ENCODE measurements around the gene CYP2W1.
"Not testable (repeated sequence)": the region's sequence is repeated elsewhere in the genome, so short reads cannot be mapped to it uniquely, and the experiment has no call there.

Gene CYP2W1

DNA sequence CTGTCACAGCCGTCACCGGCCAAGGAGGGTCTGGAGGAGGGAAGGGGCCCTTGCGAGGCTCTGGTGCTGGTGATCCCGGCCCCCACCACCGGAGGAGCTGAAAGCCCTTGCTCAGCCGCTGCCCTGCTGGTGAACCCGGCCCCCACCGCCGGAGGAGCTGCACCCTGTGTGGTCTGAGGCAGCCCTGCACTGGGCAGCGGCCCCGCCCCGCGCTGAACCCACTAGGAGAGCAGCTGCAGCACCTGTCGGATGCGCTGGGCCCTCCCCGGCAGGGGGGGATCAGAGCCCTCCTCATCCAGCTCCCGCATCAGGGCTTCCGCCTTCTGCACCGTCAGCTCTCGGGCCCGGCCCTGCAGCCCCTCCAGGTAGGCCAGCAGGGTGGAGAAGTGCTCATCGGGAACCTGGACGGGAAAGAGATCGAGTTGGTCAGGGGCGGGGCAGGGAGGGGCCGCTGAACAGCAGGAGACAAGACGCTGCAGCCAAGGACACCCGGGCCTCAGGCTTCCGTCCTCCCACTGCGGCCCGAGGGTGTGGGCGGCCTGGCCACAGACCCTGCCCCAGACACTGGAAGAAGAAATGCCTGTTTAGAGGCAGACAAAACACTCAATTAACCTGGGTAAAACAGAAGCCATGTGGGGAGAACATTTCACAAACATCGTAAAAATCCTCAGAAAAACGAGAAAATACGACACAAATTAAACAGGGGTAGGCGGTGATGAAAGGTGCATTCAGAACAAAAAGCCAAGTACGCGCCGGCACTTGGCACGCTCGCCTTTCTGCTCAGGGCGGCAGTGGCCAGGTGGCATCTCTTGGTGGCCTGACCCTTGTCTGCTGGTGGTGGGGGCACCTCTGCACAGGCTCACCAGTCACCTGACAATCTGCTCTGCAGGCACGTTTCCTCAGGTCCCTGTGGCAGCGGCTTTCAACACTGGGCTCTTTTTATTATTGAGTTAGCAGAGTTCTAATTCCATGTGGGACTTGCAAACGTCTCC lies 14.7 kb downstream of the CYP2W1 start:
- DNase-seq = no peak

DNA sequence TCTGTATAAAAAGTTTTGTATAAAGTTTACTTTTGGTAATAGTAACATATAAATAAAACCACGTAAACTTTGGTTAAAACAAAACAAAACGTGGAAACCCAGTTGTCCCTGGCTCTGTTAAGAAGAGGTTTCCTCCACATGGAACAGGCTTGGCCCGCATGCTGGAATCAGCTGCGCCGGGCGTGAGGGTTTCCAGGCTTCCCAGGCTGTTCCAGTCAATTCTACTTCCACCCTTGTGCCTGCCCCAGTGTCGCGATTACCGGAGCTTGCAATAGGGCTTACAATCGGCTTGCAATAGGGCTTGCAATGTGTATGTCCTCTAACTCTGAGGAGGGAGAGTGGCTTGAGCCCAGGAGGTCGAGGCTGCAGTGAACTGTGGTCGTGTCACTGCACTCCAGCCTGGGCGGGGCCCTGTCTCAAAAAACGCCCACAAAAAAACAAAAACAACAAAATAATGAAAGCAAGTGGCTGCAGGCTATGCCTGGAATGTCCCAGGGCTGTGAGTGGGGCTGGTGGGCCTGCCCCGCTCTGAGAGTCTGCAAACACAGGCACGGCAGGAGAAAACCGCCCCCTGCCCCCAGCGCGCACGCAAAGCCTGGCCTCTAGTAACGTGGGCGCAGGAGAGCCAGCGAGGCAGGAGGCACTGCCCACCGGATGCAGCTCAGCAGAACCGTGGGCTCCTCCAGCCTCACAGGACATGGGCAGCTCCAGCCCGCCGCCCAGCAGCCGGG lies 16.3 kb downstream of the CYP2W1 start:
- no peak for DNase-seq

DNA sequence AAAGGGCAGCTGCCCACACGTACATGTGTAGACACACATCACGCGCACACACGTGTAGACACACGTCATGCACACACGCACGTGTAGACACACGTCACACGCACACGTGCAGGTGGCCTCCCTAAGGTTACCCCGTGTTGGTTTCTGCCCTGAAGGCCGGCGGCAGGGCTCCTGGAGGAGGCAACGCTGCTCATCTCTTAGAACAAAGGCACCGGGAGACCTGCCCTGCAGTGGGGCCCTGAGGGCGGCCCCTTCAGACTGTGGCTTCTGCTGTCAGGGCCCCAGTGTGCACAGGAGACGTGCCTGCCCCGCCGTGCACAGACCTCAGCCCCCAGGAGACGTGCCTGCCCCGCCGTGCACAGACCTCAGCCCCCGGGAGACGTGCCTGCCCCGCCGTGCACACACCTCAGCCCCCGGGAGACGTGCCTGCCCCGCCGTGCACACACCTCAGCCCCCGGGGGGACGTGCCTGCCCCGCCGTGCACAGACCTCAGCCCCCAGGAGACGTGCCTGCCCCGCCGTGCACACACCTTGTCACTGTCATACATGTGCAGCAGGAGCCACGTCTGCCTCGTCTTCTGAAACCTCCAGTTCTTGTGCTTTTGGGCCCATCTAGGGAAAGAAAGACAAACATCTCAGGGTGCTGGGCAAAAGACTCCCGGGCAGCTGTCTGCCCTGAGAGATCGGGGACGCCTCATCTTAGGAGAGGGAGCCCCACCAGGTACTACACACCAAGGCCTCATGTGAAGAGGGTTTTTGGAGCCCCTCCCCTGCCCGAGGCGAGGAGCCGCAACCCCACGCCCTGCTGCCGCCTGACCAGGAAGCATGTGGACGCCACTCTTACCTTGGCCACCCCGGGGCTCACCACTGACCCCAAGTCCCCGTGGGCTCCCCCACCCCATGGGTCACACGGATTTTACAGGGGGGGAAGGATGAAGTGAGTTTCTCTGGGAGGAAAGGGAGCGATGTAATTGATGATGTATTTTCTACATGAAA lies 17.3 kb downstream of the CYP2W1 start:
- no peak for DNase-seq

DNA sequence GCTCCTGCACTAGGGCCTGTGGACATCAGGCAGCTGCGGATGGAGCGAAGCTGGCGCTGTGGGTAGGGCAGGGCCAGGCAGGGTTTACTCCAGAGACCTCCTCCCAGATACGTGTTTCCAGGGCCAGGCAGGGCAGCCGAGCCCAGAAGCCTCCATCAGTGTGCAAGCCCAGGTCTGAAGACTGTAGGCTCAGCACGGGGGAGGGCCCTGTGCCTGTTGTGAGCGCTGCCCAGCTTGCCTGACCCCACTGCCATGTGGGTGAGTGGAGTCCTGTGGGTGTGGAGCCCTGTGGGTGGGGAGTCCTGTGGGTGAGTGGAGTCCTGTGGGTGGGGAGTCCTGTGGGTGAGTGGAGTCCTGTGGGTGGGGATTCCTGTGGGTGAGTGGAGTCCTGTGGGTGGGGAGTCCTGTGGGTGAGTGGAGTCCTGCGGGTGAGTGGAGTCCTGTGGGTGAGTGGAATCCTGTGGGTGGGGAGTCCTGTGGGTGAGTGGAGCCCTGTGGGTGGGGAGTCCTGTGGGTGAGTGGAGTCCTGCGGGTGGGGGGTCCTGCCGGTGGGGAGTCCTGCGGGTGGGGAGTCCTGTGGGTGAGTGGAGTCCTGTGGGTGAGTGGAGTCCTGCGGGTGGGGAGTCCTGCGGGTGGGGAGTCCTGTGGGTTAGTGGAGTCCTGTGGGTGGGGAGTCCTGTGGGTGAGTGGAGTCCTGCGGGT lies 18.2 kb downstream of the CYP2W1 start:
- DNase-seq = not testable (repeated sequence)

DNA sequence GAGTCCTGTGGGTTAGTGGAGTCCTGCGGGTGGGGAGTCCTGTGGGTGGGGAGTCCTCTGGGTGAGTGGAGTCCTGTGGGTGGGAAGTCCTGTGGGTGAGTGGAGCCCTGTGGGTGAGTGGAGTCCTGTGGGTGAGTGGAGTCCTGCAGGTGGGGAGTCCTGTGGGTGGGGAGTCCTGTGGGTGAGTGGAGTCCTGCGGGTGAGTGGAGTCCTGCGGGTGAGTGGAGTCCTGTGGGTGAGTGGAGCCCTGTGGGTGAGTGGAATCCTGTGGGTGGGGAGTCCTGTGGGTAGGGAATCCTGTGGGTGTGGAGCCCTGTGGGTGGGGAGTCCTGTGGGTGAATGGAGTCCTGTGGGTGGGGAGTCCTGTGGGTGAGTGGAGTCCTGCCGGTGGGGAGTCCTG lies 19.0 kb downstream of the CYP2W1 start:
- DNase-seq = not testable (repeated sequence)

DNA sequence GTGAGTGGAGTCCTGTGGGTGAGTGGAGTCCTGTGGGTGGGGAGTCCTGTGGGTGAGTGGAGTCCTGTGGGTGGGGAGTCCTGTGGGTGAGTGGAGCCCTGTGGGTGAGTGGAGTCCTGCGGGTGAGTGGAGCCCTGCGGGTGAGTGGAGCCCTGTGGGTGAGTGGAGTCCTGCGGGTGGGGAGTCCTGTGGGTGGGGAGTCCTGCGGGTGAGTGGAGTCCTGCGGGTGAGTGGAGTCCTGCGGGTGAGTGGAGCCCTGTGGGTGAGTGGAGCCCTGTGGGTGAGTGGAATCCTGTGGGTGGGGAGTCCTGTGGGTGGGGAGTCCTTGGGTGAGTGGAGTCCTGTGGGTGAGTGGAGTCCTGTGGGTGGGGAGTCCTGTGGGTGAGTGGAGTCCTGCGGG lies 19.5 kb downstream of the CYP2W1 start:
- not testable (repeated sequence) for DNase-seq

DNA sequence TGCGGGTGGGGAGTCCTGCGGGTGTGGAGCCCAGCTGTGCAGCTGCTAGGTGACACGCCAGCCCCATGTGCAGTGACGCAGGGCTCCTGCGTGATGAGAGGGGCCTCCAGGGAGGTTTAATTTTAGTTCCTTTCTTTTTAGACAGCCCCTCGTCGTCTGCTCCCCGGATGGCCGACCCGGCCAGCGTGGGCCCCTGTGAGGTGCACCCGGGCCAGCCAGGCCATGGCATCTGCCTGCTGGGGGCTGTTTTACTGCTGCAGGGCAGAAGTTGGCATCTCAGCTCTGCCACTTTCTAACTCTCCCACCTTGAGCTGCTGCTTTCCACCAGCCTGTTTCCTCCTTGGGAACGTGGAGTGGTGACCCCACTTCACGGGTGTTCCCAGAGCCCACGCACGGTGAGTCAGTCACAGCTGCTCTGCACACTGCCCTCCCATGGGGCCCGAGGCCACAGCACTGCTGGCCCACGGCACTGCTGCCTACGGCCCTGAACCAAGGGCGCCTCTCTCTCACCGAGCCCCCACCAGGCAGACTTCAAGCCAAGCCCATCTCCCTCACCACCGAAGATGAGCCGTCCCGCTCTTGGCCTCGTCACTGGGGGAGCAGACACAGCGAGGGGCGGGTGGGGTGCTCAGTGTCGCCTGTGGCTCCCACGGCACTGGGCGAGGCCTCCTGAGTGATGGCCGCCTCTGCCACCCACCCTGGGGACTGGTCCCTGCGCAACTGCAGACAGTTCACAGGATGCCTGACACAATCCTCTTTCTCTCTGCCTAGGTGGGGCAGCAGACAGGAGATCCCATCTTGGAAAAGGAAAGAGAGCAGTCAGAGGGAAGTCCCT lies 21.3 kb downstream of the CYP2W1 start:
- DNase-seq = no peak

DNA sequence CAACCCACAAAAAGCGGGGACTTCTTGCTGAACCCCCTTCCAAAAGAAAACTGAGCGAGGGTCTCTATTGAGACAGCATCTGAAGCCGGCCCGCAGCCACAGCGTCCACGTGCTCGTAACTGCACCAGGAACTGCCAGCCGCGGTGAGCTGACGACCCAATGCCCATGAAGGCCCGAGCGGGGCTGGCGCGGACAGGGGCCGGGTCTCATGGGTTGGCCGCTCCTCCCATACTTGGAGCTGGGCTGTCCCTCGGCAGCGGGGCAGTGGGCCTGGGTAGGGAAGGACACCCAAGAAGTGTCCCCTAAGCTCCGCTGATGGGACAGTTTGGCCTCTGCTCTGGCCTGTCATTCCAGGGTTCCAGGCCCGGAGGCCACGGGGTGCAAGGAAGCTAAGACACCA lies 22.3 kb downstream of the CYP2W1 start:
- no peak for DNase-seq

DNA sequence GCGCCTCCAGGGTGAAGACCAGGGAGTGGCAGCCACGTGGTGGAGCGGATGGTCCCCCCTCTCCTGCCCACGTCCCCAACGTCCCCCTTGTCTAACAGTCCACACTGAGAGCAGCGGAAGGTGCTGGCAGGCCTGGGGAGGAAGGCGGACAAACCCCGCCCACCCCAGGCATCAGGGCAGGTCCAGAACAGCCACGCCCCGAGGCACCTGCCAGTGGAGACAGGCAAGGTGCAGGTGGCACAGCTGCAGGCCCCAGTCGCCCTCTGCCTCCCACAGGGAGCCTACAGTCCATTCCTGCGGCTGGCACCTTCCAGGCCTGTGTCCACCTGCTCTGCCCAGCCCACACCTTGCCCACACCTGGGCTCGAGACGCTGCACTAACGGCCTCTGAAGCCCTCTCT lies 24.9 kb downstream of the CYP2W1 start:
- no peak for DNase-seq

DNA sequence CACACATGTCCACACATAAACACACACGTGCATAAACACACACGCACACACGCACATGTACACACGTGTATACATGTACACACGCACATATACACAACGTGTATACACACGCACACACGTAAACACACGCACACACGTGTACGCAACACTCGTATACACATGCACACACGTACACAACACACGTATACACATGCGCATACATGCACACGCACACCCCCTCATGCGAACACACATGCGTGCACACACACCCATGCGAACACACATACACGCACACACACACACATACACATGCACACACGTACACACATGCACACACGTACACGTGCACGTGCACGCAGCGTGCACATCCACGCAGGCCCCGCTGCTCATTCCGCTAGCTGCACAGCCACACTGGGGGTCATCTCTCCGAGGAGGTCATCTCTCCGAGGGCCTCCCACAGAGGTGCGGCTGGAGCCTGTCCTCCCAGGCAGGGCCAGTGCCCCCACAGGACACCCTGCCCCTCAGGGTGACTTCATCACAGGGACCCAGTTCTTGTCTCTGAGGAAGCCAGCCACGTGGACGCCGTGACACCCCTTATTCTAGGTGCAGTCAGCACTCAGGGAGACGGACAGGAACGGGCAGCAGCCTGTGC lies 25.9 kb downstream of the CYP2W1 start:
- DNase-seq = no peak

DNA sequence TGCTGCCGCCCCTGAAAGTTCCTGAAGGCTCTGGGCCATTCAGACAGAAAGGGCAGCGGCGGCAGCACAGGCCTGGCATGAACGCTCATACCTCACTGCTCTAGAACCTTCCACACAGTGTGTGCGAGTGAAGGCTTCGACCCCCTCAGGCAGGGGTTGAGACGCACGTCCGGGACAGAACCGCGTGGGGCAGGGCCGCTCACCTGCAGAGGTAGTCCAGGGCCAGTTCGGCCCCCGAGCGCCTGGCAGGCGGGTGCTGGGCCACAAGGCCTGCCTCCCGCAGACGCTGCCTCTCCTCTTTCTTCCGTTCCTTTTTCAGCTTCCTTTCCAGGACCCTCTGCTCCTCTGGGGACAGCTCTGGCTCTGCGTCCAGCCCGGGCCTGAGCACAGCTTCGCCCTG lies 26.8 kb downstream of the CYP2W1 start:
- DNase-seq = no peak

DNA sequence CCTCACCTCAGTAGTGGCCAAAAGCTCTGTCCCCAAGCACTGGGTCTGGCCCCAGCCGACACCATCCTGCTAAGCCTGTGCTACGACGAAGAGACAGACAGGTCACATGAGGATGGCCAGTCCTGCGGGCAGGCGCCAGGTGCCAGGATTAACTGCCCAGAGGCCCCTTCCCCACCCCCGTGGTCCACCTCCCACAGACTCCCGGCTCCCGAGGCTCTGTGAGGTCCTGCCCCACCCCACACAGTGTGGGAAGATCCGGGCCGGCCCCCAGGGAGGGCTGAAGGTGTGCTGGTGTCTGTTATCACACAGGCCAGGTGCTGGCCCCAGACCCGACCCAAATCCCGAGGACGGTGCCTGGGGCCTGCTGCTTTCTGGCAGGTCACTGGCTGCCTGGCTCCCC lies 27.2 kb downstream of the CYP2W1 start:
- no peak for DNase-seq

DNA sequence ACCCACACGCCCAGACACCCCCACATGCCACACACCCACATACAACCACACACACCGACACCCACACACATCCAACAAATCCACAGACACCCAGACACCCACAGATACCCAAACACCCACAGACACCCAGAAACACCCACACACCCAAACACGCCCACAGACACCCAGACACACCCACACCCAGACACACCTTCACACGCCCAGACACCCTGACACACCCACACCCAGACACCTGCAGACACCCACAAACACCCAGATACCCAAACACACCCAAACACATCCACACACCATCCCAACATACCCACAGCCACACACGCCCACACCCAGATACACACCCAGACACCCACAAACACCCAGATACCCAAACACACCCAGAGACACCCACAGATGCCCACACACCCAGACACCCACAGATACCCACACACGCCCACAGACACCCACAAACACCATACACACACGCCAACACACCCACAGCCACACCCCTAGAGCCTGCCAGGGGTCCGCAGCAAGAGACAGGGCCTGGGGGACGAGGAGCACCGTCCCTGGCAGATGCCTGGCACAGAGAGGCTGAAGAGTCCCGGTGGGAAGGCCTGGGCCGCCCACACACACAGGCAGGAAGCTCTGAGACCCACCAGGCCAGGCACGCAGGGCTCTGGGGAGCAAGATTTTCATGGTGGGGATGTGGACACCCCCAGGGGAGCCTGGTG lies 28.5 kb downstream of the CYP2W1 start:
- no peak for DNase-seq

DNA sequence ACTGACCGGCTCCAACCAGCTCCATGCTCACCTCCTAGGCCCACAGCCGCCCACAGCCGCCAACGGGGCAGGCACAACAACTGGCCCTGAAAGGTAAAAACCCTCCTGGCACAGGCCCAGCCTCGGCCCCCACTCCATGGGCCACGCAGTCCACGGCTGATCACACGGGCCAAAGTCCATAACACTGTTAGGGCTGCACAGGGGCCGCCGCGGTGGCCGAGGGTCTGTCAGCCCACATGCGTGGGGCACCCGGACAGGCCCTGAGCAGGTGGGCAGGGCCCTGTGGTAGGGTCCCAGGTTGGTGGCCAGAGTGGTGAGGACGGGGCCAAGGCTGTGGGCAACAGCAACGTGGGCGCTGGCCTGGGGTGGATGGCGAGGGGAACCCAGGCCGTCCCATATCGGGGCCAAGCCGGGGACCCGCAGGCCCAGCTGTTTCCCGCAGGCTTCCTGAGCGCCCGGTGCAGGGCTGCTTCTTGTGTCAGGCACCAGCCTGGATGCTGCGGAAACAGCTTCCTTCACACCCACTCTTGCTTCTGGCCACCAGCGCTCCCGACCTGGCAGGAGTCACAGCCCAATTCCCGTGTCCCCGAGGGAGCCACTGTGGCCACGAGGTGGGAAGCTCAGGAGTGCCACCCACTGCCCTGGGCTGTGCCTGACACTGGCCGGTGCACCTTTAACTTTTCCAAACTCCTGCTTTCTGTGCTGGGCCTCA lies 29.2 kb downstream of the CYP2W1 start:
- no peak for DNase-seq

DNA sequence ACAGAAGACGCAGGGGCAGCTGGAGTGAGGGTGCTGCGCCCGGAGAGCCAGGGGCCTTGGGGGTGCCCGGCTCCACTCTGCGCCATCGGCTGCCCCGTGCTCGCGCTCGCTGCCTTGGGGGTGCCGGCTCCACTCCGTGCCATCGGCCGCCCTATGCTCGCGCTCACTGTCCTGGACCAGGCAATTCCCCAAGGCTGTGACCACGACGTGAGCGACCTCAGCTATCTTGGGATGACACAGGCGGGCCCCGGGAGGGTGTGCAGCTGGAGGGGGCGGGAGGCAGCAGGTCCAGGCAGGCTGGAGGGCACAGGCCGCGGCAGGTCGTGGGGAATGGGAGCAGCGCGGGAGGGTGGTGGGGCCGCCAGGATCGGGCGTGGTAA lies 29.7 kb downstream of the CYP2W1 start:
- no peak for DNase-seq

DNA sequence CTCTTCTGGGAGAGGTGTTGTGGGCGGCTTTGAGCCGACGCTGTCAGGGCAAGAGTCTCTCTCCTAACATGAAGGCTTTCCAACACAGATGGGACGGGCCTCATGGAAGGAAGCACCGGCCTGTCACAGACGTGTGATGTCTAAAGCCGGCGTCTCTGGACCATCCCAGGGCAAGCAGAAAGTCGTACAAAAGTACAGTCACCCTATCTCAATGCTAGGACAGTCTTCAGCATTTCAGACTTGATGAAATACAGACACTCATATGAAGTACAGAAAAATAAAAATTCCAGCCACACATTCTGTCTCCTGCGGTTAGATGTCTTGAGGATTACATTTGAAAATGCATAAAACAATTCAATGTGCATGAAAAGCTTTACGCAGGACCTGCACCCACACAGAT lies 30.6 kb downstream of the CYP2W1 start:
- no peak for DNase-seq

DNA sequence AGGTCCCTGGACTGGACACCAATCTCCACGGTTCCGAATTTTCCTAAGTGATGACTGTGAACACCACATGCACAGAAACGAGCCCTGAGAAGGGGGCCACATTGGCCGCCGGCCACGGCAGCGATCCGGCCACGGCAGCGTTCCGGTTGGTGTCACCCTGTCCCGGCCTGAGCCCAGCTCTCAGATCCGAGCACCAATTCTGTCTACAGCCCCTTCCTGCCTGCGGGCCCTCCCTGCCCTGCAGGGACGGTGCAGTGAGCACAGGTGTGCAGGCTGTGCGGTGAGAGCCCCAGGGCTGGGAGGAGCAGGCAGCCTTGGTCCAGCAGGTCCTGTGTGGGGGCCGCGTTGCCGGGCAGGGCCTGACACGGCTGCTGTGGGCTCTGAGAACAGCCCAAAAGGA lies 31.7 kb downstream of the CYP2W1 start:
- DNase-seq = no peak

DNA sequence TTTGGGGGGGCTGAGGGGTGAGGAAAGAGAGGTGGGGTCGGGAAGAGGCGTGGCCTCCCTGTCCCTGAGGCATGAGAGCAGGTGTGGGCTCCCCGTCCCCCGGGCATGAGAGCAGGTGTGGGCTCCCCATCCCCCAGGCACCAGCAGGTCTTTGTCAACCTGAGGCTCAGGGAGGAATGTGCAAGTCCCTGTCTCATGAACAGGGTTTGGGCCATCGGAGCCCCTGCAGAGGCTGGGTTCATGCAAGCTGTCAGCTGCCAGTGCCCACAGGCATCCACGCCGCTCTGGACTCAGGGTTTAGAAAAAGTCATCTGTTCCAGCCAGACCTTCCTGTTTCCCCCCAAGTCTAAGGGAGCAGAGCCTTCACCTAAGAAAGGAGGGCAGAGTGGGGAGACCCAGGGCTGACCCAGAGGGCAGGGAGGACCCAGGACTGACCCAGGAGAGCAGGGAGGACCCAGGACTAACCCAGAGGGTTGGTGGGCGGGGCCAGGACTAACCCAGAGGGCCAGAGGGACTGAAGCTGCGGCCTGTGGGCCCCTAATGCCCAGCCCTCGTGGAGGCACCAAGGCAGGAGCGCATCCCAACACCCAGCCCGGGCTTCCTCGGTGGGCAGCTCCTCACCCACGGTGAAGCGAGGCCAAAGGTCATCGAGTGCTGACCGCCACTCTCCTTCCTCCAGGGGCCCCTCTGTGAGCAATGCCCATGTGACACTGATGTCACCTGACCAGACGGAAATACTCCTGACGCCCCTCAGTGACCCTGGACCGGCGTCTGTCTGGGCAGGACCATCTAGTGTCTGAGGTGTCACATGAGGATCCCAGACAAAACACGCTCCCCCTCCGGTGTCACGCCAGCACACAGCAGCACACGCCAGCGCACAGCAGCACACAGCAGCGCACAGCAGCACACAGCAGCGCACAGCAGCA lies 32.5 kb downstream of the CYP2W1 start:
- DNase-seq = no peak
